NCI-H2107 treated with DMSO at 0.1 percent for 48 hours (cell line): ENCODE results near the gene JMJD7.

ENCODE experiments used
- DNase-seq: peaks from one replicate; lab custom pipeline; 2025; ENCODE audit not compliant: unreplicated experiment; lab: John Stamatoyannopoulos, UW

Gene JMJD7

DNA sequence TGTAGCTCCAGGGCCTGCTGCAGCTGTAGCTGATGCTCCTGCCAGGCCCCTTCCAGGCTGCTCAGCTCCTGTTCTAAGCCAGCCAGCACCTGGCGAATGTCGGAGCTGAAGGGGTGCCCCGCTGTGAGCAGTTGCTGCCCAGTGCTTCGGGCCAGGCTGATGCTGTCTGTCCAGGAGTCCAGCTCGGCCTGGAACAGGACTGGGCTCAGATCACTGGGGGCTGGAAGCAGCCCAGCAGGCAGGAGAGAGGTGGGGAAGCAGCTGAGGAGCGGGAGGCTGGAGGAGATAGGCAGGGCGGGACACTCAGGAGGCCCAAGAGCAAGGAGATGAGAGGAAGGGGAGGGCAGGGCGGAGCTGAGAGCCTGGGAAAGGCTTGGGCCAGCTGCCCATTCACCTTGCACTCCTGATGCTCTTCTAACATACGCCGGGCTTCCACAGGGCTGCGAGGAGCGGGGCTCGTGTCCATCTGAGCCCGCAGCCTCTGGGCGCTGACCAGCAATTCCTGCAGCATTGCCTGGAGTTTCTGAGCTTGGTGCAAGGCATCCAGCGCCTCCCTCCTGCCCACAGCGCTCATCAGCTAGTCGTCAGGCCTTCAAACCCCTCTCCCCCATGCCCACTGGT, 34.0 kb downstream of the JMJD7 start:
- DNase-seq: no peak

DNA sequence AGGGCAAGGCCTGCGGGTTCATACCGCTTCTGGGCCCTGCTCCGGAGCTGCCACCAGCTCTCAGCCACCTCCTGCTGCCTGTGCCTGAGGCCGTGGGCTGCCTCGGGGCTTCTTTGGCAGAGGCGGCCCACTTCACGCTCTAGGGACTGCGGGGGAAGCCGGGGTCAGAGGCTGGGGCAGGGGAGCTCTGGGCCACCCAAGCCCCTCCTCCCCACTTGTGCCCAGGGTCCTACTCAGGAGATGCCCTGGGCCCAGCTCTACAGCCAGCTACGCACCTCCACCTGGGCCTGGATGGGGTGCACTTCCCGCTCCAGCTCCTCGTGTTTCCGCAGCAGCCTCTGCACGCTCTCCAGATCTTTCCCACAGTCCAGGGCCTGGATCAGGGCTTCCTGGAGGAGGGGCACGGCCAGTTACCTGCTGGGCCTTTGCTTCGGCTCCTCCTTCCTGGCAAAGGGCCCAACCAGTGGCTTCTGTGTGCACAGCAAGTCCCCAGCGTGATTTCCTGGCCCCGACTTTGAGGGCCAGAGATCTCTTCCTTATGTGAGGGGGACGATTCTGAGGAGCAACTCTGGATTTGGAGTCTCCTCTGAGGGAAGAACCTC, 34.7 kb downstream of the JMJD7 start:
- DNase-seq: no peak

DNA sequence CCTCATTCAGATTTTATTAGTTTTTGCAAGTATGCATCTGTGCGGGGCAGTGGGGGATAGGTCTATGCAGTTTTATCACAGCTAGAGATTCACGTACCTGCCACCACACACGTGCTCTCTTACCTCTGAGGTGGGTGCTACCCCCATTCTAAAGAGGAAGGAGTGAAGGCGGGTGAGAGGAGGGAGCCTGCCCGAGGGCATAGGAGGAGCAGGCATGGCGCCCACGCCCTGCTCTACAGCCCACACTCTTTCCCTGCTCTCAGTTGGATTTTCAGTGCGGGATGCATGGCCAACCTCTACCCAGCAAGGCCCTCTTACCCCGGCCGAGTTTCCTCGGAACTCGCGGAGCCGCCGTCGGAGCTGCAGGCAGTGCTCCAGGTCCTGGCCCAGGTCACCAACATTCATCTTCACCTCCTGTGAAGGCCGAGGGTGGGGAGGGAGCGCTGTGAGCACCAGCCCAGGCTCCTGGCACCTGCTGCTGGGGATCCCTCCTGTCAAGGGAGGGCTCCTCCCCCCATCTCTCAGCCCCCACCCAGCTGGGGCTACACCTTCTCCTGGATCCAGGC, 37.7 kb downstream of the JMJD7 start:
- no peak for DNase-seq

DNA sequence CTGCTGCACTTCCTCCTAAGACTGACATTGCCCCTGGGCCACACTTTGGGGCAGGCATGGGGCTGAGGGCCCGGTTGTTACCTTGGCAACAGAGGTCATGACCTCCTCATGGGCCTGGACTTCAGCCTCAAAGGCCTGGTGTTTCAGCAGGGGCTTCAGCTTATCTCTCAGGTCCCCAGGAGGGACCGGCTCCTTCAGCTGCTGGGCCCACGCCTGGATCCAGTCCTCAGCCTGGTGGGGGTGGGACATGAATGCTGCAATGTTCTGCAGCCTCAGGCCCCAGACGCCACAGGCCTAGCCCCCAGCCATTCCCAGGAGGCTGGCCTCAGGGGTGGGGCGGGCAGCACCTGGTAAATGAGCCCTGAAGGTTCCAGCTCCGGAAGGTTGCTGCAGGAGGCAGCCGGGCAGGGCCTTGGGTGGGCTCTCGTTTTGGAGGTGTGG, 38.4 kb downstream of the JMJD7 start:
- DNase-seq: no peak

DNA sequence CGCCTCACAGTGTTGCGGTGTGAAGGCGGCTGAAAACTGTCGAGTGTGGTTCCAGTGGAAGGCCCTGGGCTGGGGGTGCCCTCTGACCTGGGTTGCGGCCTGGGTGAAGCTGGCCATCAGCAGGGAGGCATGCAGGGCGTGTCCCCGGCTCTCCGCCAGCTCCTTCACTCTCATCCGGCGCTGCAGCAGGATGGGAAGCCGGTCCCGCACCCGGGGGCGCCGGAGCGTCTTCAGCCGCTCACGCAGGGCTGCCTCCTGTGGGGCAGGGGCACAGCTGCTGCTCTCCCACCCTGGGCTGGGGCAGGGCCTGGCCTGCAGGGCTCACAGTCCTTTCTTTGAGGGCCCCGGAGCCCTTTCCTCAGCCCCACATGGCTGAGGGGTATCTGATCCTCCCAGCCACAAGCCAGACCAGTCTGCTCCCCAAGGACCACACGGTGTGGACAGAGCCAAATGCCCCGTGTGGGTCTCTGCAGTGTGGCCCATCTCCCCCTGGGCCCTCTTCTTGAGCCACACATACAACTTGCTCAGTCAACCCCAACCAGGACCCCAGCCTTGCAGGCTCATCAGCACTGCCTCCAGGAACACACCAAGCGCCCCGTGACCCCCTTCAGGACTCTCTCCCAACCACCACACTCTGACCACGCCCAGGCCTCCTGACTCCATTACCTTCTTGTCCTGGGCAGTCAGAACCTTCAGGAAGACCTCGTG, 39.1 kb downstream of the JMJD7 start:
- no peak for DNase-seq

DNA sequence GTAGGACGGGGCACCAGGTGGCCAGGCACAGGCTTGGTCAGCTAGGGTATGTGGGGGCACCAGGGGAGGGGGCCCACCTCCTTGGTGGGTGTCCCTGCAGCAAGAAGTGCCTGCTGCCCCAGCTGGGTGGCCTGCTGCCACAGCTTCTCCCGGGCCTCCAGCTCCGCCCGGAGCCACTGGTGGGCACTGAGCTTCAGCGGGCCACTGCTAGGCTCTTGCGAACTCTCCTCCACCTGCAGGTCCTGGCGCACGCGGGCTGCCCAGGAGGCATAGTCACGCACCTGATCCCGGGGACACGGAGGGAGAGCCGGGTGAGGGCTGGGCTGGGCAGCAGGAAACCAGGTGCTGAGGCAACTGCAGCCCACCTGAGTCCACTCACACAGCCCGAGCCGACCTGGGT, 40.4 kb downstream of the JMJD7 start:
- no peak for DNase-seq

DNA sequence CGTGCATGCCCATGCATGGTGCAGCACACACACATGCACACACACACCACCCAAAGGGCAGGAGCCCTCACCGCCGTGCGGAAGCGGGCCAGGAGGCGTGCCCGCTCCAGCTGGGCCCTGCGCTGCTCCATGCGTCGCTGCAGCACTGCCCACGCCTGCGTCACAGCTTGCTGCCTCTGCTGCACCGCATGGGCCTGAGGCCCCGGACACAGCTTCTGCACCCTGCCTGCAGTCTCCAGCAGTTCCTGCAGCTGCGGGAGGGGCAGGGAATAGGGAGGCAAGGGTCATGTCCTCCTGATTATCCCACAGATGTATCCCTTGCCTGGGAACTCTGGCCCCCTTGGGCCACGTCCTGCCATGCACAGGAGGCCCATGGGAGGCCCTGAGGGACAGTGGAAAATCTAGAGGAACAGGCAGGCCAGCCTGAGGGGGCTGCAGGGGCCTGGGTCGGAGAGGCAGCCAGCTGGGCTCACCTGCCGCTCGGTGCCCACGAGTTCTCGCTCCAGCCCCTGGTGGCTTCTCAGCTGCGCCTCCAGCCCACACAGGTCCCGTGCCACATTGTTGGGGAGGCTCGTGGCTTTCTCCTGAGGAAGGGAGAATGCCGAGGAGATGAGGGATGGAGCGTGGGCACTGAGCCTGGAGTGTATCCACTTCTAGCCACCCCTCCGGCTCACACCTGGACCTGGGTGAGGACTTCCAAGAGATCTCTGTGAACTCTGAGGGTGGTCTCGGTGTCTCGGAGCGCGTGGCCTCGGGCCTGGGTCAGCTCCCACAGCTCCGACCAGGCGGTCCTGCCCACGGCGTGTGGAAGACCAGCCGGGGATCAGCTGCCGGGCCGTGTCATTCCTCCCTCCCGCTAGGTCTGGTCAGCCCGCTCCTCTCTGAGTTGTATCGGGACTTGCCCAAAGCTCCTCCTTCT, 42.1 kb downstream of the JMJD7 start:
- DNase-seq: no peak

DNA sequence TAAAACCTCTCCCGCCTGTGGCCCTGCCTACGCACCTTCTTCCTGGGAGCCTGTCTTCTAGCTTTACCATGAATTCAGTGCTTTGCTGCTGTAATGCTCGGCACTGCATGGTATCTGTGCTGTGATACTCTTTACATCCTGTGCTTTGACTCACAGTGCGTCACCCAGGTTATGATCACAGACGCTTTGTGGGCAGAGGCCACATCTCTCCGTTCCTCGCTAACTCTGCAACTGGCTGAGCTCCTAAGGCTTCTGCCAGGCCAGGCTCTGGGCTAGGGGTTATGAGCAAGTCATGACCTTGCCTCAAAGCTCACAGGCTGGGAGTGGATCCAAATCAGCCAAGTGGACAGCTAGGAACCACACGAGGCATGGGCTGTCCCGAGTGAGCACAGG, 42.8 kb downstream of the JMJD7 start:
- DNase-seq: no peak

DNA sequence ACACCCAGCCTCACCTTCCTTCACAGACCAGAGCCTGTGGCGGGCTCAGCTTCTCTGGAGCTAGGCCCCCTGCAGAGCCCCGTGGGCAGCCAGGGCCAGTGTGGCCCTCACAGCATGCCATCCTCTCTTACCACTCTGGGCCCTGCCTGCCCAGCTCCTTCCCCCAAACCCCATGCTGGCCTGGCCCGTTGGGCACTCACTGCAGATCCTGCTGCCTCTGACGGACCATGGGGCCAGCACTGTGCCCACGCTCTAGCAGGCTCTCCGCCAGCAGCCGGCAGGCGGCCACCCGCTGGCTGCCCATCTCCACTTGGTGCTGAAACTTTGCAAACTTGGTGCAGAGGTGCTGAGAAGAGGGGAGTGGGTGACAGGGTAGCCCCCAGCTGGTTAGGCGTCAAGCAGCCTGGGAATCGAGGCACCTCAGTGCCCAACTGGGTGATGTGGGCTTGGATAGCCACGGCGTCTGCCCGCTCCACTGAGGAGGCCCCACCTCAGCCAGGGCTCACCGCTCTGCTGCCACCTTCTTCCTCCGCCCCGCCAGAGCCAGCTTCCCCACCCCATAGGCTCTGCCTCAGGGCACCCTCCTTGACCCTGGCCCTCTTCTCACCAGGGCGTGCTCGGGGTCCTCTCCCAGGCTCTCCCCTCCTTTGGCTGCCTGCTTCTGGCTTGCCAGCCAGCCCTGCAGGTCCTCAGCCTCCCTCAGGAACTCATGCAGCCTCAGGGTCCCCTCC, 43.4 kb downstream of the JMJD7 start:
- no peak for DNase-seq

DNA sequence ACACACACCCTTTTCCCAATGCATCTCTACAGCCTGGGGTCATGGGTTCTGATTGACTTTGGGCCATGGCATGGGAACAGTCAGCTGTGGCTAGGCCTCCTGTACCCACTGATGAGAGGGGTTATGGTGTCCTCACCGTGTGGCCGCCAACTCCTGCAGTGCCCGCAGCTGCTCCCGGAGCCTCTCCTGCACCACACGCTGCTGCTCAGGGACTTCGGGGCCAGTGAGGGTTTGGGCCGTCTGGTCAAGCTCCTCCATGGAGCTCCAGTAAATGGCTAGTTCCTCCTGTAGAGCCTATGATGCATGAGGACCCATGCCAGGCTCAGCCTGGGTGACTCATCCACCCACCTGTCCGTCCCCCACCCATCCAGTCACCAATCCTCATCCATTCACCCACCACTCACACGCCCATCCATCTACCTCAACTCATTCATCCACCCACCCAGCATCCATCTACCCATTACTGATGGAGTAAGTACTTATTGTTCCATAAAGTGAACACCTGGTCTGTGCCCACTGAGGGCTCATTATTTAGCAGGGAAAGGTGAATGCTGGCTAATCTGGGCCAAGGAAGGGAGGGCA, 44.4 kb downstream of the JMJD7 start:
- no peak for DNase-seq

DNA sequence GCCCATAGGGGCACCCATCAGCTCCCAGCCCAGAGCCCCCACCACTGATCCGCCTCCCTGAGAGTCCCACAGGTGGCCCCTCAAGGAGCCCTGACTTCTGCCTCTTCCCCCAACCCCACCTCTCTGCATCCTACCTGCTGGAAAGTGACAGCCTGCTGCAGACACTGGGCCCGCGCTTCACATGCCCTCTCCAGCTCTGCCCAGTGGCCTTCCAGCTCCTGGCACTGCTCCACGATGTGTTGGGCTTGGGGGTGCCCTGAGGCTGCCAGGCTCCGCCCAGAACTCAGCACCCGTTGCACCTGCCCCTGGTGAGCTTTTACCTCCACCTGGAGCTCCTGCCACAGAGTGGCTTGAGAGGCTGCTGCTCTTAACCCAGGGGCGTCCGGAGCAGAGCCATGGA, 45.8 kb downstream of the JMJD7 start:
- peak; percentile 54 for DNase-seq

DNA sequence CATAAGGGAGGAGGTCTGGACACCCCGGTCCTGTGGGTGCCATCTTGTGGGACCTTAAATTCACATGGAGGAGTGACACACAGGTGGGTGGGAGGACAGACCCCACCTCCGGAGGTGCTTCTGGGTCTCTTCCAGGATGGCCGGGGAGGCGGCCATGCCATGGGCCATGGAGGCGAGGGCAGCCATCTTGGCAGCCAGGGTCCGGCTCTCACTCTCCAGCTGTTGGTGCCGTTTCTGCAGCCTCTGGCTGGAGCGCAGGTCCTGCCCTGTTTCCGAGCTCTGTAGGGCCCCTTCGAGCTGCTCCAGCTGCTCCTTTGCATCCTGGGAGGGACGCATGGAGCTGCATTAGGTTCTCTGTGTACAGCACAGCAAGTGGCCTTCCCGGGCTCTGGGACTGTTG, 46.8 kb downstream of the JMJD7 start:
- no peak for DNase-seq

DNA sequence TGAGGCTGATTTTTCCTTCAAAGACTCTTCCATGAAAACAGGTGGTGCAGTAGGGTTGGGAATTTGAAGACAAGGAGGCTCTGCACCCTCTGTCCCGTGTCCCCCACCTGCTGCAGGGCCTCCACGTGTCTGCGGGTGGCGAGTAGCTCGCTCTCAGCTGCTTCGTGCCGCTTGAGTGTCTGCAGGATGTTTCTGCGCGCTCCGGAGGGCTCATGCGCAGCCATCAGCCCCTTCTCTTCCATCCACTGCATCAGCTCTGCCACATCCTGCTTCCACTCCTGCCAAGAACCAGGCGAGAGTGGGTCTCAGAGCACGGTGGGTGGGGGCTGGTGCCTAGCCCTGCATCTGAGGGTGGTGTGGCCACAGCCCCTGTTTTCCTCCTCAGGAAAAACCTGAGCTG, 48.1 kb downstream of the JMJD7 start:
- DNase-seq: no peak

DNA sequence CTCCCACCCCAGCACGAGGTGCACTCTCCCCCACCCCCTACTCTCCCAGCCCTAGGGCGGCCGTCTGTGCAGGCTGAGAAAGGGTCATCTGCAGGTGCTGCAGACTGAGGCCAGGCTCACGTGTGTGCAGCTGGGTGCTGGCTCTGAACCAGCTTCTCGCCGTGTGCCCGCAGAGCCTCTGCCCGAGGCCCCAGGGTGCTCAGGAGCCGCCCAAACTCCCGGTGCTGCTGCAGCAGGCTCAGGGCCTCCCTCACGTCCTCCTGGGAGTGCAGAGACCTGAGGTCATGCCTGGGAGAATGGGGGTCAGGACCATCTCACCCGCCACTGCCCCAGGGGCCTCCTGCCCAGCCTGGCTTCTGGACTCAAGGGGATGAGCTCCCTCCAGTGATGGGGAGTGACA, 48.8 kb downstream of the JMJD7 start:
- no peak for DNase-seq

DNA sequence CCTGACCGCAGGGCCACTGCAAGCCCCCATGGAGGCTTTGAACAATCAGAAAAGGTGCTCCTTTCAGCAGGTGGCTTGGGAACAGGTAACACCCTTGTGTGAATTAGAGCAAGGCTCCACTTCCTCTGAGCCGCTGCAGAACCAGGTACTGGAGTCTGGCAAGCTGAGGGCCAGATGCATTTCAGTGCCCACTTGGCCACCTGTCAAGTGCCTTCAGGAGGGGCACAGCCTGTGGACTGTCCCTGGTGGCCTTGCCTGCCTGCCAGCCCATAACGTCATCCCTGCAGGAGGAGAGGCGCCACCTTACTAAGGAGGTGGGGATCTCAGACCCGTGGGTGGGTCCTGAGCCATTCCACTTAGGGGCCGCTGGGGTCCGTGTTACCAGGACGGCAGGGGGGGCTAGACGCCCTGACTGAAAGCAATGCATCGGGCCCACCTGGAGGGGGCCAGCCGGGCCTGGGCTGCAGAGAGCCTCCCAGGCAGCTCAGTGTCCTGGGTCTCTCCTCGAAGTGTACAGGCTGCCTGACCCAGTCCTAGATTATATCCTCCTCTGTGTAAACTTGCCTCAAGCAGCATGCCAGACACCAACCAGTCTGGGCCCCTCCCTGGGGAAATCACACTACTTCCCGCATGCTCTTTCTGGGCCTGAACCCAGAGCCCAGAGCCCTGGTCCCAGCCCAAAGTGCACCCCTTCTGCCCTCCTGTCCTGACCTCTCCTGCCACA, 49.9 kb downstream of the JMJD7 start:
- DNase-seq: peak; percentile 34

DNA sequence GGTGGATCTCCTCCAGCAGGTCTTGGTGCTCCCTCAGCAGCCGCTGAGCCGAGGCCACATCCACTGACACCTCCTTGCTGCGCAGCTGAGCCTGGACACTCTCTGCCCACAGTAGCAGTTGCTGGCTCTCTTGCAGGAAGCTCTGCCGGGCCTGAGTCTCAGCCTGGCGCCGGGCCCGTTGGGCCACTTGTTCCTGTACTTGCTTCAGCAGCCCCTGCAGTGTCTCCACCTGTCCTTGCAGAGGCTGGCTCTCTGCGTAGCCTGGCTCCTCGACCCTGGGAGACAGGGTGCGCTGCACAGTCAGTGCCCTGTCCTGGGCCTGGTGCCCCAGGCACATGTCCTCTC, 50.4 kb downstream of the JMJD7 start:
- no peak for DNase-seq

DNA sequence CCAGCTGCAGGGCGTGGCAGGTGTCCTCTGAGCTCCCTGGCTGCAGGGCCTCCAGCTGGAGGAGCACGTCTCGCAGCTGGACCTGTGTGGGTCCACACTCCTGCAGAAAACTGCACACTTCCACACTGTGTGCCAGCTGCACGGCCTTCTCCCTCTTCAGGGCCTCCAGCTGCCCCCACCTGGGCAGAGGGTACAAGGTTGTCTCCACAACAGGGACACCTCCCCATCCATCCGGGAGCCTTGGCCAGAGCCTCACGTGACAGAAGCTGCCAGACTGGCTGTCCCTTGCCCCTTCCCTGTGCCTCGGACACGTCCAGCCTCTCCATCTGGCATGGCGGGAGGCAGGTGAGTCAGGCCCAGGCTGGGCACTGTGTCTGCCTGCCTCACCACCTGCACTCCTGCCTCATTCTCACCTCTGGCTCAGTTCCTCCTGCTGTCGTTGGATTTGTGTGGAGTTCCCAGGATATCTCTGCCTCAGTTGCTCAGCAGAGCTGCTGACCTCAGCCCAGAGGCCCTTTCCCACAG, 51.5 kb downstream of the JMJD7 start:
- no peak for DNase-seq

DNA sequence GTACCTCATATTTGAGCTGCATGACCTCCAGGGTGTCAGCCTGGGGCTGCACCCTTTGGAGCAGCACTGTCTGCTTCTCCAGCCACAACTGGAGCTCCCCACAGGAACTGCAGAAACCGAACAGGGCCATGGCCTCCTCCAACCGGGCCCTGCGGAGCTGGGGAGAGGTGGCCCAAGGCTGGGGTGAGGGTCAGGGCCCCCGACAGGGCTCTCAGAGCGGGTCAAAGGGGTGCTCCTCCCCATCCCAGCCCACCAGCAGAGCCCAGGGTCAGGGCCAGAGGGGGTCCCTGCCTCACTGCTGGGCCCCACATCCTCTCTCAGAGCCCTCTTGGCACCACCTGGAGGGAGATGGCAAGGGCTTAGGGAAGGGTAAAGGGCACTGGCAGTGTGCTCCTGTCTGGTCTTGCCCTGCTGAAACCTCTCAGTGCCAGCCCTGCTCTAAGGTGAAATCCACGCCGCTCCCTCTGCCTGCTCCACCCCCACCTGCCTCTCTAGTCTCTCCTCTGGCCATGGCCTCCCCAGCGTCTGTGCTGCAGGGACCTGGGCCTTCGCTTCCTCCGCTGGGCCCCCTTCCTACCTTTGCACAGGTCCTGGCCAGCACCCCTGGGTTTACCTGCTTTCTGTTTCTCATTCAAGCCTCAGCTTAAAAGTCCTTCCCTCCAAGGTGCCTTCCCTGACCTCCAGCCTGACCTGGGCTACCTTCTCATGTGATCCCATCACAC, 52.4 kb downstream of the JMJD7 start:
- no peak for DNase-seq

DNA sequence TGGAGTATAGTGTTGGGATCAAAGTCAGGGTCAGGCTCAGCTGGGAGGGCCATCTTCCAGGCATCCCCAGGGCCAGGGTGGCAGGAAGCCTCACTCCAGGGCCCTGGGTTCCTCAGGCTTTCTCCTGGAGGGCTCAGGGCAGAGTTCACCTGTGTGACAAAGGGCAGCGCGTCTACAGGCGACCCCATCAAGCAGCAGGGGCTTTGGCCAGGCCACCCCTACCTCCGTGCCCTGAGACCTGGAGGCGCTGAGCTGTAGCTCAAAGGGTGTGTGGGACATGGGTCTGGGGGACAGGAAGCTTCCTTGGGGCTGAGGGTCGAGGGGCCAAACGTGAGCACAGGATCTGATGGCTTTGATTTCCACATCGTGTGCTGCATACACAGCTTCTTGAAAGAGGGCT, 53.2 kb downstream of the JMJD7 start:
- DNase-seq: no peak
